ENCODE data around the gene RAPGEF6.
"Not testable (repeated sequence)": the region's sequence is repeated elsewhere in the genome, so short reads cannot be mapped to it uniquely, and the experiment has no call there.

Gene RAPGEF6

DNA sequence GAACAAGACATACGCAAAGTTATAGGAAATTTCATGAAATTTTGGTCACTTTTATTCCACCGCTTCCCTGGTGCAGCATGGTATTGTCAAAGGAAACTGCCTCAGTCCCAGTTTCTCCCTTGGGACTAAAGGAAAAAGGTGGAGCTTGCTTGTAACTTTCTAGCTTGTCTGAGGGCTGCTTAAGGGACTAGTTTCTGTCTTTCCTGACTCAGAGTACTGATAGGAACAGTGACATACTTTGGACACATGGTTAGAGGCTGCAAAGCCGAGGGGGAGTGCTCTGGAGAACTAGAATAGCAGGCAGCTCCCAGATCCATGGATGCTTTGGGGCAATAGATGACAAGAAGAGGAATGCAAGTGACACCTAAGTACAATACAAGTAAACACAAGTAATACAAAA is 234.4 kb downstream of the RAPGEF6 start:
- Histone ChIP-seq H3K27ac (ENCODE audit: low read depth, low read length) (no peak overlapping the region), H3F3A (ENCODE audit: control insufficient read depth, insufficient read depth) (peaks cover 4% of the 10 kb centered on the region; the same call in 1 of the 2 replicates), H3K4me1 (ENCODE audit: control insufficient read depth, low read length) (peaks cover 23% of the 10 kb centered on the region), H3K9me2 (replicated peaks; ENCODE audit: control insufficient read depth, low read length) (no peaks in the 10 kb centered on the region), H3K4me3 (ENCODE audit: low read length) (no peak overlapping the region), H3K4me2 (ENCODE audit: low read length) (no peak overlapping the region), H3K27me3 (ENCODE audit: control insufficient read depth, low read length) (no peaks in the 10 kb centered on the region), H4K20me1 (ENCODE audit: control insufficient read depth, insufficient read depth, low read depth, low read length) (no peaks in the 10 kb centered on the region), H3K9me3 (ENCODE audit: control insufficient read depth, insufficient read depth, low read length) (peaks cover 3% of the 10 kb centered on the region; the same call in 1 of the 2 replicates), H3K79me2 (ENCODE audit: control insufficient read depth, low read length) (no peaks in the 10 kb centered on the region), H3K36me3 (ENCODE audit: control insufficient read depth, low read length) (peaks cover 92% of the 10 kb centered on the region)
- TF ChIP-seq, protein P1, sequence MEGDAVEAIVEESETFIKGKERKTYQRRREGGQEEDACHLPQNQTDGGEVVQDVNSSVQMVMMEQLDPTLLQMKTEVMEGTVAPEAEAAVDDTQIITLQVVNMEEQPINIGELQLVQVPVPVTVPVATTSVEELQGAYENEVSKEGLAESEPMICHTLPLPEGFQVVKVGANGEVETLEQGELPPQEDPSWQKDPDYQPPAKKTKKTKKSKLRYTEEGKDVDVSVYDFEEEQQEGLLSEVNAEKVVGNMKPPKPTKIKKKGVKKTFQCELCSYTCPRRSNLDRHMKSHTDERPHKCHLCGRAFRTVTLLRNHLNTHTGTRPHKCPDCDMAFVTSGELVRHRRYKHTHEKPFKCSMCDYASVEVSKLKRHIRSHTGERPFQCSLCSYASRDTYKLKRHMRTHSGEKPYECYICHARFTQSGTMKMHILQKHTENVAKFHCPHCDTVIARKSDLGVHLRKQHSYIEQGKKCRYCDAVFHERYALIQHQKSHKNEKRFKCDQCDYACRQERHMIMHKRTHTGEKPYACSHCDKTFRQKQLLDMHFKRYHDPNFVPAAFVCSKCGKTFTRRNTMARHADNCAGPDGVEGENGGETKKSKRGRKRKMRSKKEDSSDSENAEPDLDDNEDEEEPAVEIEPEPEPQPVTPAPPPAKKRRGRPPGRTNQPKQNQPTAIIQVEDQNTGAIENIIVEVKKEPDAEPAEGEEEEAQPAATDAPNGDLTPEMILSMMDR (IDR thresholded peaks at IDR 0.05; ENCODE audit: low read depth, low read length, poor library complexity, severe bottlenecking), result no peak
- no peak for TF ChIP-seq EZH2phosphoT487 (IDR thresholded peaks at IDR 0.05; ENCODE audit: borderline replicate concordance, low read length)

DNA sequence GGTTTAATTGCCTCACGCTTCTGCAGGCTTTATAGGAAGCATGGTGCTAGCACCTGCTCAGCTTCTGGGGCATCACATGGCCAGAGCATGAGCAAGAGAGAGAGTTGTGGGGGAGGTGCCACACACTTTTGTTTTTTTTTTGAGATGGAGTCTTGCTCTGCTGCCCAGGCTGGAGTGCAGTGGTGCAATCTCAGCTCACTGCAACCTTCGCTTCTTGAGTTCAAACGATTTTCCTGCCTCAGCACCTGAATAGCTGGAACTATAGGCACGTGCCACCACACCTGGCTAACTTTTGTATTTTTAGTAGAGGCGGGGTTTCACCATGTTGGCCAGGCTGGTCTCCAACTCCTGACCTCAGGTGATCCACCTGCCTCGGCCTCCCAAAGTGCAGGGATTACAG is 236.0 kb downstream of the RAPGEF6 start:
- not testable (repeated sequence) for H3K79me2 ChIP-seq (ENCODE audit: control insufficient read depth, low read length); H3K4me3 ChIP-seq (ENCODE audit: low read length); H3K27me3 ChIP-seq (ENCODE audit: control insufficient read depth, low read length); H4K20me1 ChIP-seq (ENCODE audit: control insufficient read depth, insufficient read depth, low read depth, low read length); H3K27ac ChIP-seq (ENCODE audit: low read depth, low read length); H3K9me2 ChIP-seq (replicated peaks; ENCODE audit: control insufficient read depth, low read length); H3K4me2 ChIP-seq (ENCODE audit: low read length); H3K9me3 ChIP-seq (ENCODE audit: control insufficient read depth, insufficient read depth, low read length); H3F3A ChIP-seq (ENCODE audit: control insufficient read depth, insufficient read depth)
- Histone ChIP-seq H3K4me1 (ENCODE audit: control insufficient read depth, low read length) (peaks cover 23% of the 10 kb centered on the region), H3K36me3 (ENCODE audit: control insufficient read depth, low read length) (peaks cover 90% of the 10 kb centered on the region)

DNA sequence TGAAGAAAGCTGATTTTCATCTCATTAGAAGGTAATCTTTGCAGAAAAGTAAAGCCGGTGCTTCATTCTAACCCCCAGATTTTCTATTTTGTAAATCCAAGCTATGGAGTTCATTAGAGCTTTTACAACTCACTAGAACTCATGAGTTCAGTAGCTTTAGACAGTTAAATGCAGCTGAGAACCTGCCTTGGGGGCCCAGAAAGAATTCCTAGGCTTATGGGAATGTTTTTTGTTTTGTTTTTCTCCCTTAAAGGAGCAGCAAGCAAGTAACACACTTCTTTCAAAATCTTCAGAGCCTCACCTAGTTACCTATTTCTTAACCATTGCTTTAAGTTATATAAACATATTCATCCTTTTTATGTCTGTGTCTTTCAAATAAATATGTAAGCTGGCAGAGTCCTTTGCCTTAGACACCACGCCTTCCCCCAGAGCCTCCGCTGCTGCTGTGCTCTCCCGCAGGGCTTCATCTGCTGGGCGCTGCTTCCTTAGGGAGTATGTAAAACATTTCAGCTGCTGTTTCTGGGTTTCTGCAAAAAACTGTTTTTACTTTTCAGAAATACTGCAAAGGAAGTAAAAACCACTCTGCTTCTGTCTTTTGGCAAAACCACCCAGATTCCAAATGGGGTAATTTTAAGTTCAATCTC is 238.3 kb downstream of the RAPGEF6 start:
- Histone ChIP-seq H3K27me3 (ENCODE audit: control insufficient read depth, low read length) (no peaks in the 10 kb centered on the region), H3K4me2 (ENCODE audit: low read length) (no peak overlapping the region), H3K4me3 (ENCODE audit: low read length) (no peak overlapping the region), H3K9me2 (replicated peaks; ENCODE audit: control insufficient read depth, low read length) (no peaks in the 10 kb centered on the region), H3K4me1 (ENCODE audit: control insufficient read depth, low read length) (peaks cover 23% of the 10 kb centered on the region), H3K9me3 (ENCODE audit: control insufficient read depth, insufficient read depth, low read length) (no peaks in the 10 kb centered on the region), H3K79me2 (ENCODE audit: control insufficient read depth, low read length) (no peaks in the 10 kb centered on the region), H3K36me3 (ENCODE audit: control insufficient read depth, low read length) (peaks cover 91% of the 10 kb centered on the region), H3K27ac (ENCODE audit: low read depth, low read length) (no peak overlapping the region), H4K20me1 (ENCODE audit: control insufficient read depth, insufficient read depth, low read depth, low read length) (no peaks in the 10 kb centered on the region), H3F3A (ENCODE audit: control insufficient read depth, insufficient read depth) (no peaks in the 10 kb centered on the region)
- no peak for TF ChIP-seq EZH2phosphoT487 (IDR thresholded peaks at IDR 0.05; ENCODE audit: borderline replicate concordance, low read length)
- TF ChIP-seq, protein P1 (IDR thresholded peaks at IDR 0.05; ENCODE audit: low read depth, low read length, poor library complexity, severe bottlenecking), result no peak

DNA sequence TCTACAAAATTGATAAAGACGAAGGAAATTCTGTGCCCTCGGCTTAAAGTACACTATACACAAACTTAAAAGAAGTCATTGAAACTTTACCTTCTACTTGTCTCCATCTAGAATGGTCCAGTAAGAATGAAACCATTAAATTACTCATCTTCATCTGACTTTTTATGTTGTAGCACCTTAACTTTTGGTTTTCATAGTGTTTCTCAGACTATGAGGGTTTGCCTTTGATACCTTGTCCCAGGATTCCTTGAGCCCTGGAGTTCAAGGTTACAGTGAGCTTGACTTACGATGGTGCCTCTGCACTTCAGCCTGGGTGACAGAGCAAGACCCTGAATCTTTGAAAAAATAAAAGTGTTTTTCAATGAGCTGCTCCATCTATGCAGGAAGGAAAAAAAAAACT is 239.0 kb downstream of the RAPGEF6 start:
- Histone ChIP-seq H3K27me3 (ENCODE audit: control insufficient read depth, low read length) (no peaks in the 10 kb centered on the region), H3K9me2 (replicated peaks; ENCODE audit: control insufficient read depth, low read length) (no peaks in the 10 kb centered on the region), H3K27ac (ENCODE audit: low read depth, low read length) (no peak overlapping the region), H3K9me3 (ENCODE audit: control insufficient read depth, insufficient read depth, low read length) (no peaks in the 10 kb centered on the region), H4K20me1 (ENCODE audit: control insufficient read depth, insufficient read depth, low read depth, low read length) (no peaks in the 10 kb centered on the region), H3K79me2 (ENCODE audit: control insufficient read depth, low read length) (no peaks in the 10 kb centered on the region), H3K36me3 (ENCODE audit: control insufficient read depth, low read length) (peaks cover 93% of the 10 kb centered on the region), H3K4me1 (ENCODE audit: control insufficient read depth, low read length) (peaks cover 23% of the 10 kb centered on the region), H3K4me3 (ENCODE audit: low read length) (no peak overlapping the region), H3K4me2 (ENCODE audit: low read length) (no peak overlapping the region), H3F3A (ENCODE audit: control insufficient read depth, insufficient read depth) (no peaks in the 10 kb centered on the region)
- TF ChIP-seq EZH2phosphoT487 (IDR thresholded peaks at IDR 0.05; ENCODE audit: borderline replicate concordance, low read length), result no peak
- TF ChIP-seq, protein P1 (IDR thresholded peaks at IDR 0.05; ENCODE audit: low read depth, low read length, poor library complexity, severe bottlenecking), result no peak
